Upper lobe of right lung (tissue), 1 donor: Measurements from ENCODE around the gene SUN5. TPM values are rescaled to one million over a fixed set of nuclear protein-coding genes. Genes with fewer than 3 reads are reported as not detected.
A peak's percentile ranks its signal among the peaks of the same experiment; 100 is the strongest.
"Not testable (repeated sequence)": the region's sequence is repeated elsewhere in the genome, so short reads cannot be mapped to it uniquely, and the experiment has no call there.

ENCODE experiments used
- ATAC-seq: fragments of 200-7000 bp; cut with Tn5 transposase; one replicate; pipeline ENCODE4 v1.9.1; 2020; ENCODE audit warnings: mild to moderate bottlenecking, moderate library complexity
- DNase-seq: peaks from one replicate; pipeline ENCODE4 v3.0.0-alpha.2; 2020
- H3K27ac ChIP-seq: fragments of 200-600 bp; one replicate; pipeline ENCODE4 v1.8.0; 2022
- H3K27me3 ChIP-seq: fragments of 200-600 bp; one replicate; pipeline ENCODE4 v1.8.0; 2022; ENCODE audit warnings: mild to moderate bottlenecking
- H3K36me3 ChIP-seq: fragments of 200-600 bp; one replicate; pipeline ENCODE4 v1.8.0; 2022
- H3K4me1 ChIP-seq: fragments of 200-600 bp; one replicate; pipeline ENCODE4 v1.8.0; 2022
- H3K4me3 ChIP-seq: fragments of 200-600 bp; one replicate; pipeline ENCODE4 v1.8.0; 2022; ENCODE audit warnings: mild to moderate bottlenecking
- H3K9me3 ChIP-seq: fragments of 200-600 bp; one replicate; pipeline ENCODE4 v1.8.0; 2022
- CTCF ChIP-seq: fragments of 200-600 bp; IDR thresholded peaks from one replicate; pipeline ENCODE4 v1.8.0; 2022; ENCODE audit warnings: antibody characterized with exemption
- intact Hi-C: fragments of 100-400 bp; cut with DNase I; formaldehyde crosslinking; loops from one replicate; pipeline ENCODE4 v1.11.0; 2022
- long read RNA-seq: library from polyadenylated mRNA; unstranded; transcript quantifications from one replicate; pipeline ENCODE4 v2.0.0, GENCODE V29; 2021
- total RNA-seq: library from RNA; stranded (reverse); fragmentation: NEBNext Ultra II Directional; extraction: Animal tissue kit (Norgen Biotek cat#: 25700); gene quantifications from one replicate; pipeline ENCODE4 v1.2.1, GENCODE V29; 2021
- donor health status: DM: no; HTN: yes; CAD: no; lungs with severe emphysema.

Gene SUN5
- total RNA-seq: not detected
- long read RNA-seq: 0 reads

- peak; percentile 39 for DNase-seq
- peaks cover 5% of the 10 kb centered on the region for H3K9me3 ChIP-seq
- TF ChIP-seq CTCF: no peak
Measured at GRCh38 chr20:33004141-33004751, at the start of gene SUN5. TSS of gene SUN5 (minus strand) at chr20:33004433. CDS start at chr20:33004340, 93 bp downstream.

GRCh38 chr20:33053291-33054106 lies 49.3 kb upstream of the SUN5 start, which contains the start of gene BPIFB3:
TSS of gene BPIFB3 (plus strand) at chr20:33053903. CDS start at chr20:33055436, 1,533 bp downstream.
- no peaks in the 10 kb centered on the region for H3K4me1 ChIP-seq
- no peaks in the 10 kb centered on the region for H3K9me3 ChIP-seq
- TF ChIP-seq CTCF: no peak
- no peaks in the 10 kb centered on the region for H3K27me3 ChIP-seq
- DNase-seq (no peak), ATAC-seq (no peak)
- H3K4me3 ChIP-seq: no peak within 1 kb of the TSS
- intact Hi-C loops: no loop called here
- no peak within 1 kb of the TSS for H3K27ac ChIP-seq
- H3K36me3 ChIP-seq: no peaks in the 10 kb centered on the region

More at GRCh38 chr20:33004141-33004751, at the start of gene SUN5:
- Histone ChIP-seq H3K4me1 (no peaks in the 10 kb centered on the region), H3K27ac (no peak within 1 kb of the TSS), H3K4me3 (no peak within 1 kb of the TSS), H3K27me3 (no peaks in the 10 kb centered on the region), H3K36me3 (no peaks in the 10 kb centered on the region)
- intact Hi-C loops: no loop called here
- no peak for ATAC-seq

GRCh38 chr20:33051333-33051732 lies 47.1 kb upstream of the SUN5 start:
- no peak overlapping the region for H3K4me3 ChIP-seq
- no peak overlapping the region for H3K27ac ChIP-seq
- H3K9me3 ChIP-seq: no peaks in the 10 kb centered on the region
- no peaks in the 10 kb centered on the region for H3K36me3 ChIP-seq
- TF ChIP-seq CTCF: no peak
- ATAC-seq: no peak
- intact Hi-C loops: no loop called here
- DNase-seq: no peak
- no peaks in the 10 kb centered on the region for H3K27me3 ChIP-seq
- H3K4me1 ChIP-seq: no peaks in the 10 kb centered on the region

- ATAC-seq (no peak), DNase-seq (no peak)
- Histone ChIP-seq H3K4me3 (no peak overlapping the region), H3K27me3 (no peaks in the 10 kb centered on the region), H3K27ac (no peak overlapping the region), H3K4me1 (no peaks in the 10 kb centered on the region), H3K9me3 (peaks cover 5% of the 10 kb centered on the region), H3K36me3 (no peaks in the 10 kb centered on the region)
- no peak for TF ChIP-seq CTCF
- intact Hi-C loops: no loop called here
Measured at GRCh38 chr20:33046412-33046811, 42.2 kb upstream of the SUN5 start.

GRCh38 chr20:33045129-33045721 lies 41.0 kb upstream of the SUN5 start:
- H3K27me3 ChIP-seq, ATAC-seq, intact Hi-C loops, H3K27ac ChIP-seq, H3K4me3 ChIP-seq, H3K4me1 ChIP-seq, H3K36me3 ChIP-seq, DNase-seq, H3K9me3 ChIP-seq: not testable (repeated sequence)

GRCh38 chr20:33043731-33044181 lies 39.5 kb upstream of the SUN5 start:
- DNase-seq (no peak), ATAC-seq (no peak)
- Histone ChIP-seq H3K9me3 (peaks cover 5% of the 10 kb centered on the region), H3K4me3 (no peak overlapping the region), H3K27me3 (no peaks in the 10 kb centered on the region), H3K4me1 (no peaks in the 10 kb centered on the region), H3K27ac (no peak overlapping the region), H3K36me3 (no peaks in the 10 kb centered on the region)
- intact Hi-C loops: no loop called here
- no peak for TF ChIP-seq CTCF
